ENCODE results near the gene ANGPT4.
"Not testable (repeated sequence)": the region's sequence is repeated elsewhere in the genome, so short reads cannot be mapped to it uniquely, and the experiment has no call there.

ANGPT4 gene

DNA sequence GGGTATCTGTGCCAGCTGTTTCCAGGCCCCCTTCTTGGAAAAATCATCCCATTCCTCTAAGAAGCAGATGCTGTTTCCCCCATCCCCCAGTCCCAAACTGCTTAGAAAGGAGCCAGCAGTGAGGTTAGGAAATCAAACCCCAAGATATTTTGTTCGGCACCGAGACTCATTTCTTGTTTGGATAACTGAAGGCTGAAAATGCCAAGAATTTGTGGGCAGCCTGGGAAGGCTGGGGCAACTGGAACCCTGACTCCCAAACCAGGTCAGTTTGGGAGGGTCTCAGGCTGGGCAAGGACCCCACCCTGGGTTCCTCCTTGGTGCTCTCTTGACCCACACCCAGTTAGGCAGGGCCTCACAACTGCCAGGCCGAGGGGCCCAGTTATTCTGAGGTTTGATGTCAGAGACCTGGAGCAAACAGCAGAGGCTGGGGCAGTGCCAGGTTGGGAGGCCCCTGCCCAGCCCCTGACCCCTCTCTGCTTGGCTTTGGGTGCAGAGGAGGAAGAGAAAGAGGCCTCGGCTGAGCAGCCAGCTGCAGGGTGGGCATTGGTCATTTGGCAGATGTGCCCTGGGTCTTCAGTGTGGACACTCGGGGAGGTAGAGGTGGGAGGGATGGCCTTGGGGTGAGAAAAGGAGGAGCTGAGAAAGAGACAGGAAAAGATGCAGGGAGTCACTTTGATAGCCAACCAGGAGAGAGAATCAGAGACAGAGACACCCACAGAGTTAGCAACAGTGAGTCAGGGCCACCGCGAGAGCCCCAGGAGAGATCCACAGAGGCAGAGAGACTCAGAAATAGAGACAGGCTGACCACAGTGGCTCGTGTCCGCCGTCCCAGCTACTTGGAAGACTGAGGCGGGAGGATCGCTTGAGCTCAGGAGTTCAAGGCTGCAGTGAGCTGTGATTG lies 5.0 kb downstream of the ANGPT4 start:
- no peak overlapping the region for H3K4me3 ChIP-seq (ENCODE audit: low read length)
- no peak for DNase-seq (ENCODE audit: low read depth, low spot score)

DNA sequence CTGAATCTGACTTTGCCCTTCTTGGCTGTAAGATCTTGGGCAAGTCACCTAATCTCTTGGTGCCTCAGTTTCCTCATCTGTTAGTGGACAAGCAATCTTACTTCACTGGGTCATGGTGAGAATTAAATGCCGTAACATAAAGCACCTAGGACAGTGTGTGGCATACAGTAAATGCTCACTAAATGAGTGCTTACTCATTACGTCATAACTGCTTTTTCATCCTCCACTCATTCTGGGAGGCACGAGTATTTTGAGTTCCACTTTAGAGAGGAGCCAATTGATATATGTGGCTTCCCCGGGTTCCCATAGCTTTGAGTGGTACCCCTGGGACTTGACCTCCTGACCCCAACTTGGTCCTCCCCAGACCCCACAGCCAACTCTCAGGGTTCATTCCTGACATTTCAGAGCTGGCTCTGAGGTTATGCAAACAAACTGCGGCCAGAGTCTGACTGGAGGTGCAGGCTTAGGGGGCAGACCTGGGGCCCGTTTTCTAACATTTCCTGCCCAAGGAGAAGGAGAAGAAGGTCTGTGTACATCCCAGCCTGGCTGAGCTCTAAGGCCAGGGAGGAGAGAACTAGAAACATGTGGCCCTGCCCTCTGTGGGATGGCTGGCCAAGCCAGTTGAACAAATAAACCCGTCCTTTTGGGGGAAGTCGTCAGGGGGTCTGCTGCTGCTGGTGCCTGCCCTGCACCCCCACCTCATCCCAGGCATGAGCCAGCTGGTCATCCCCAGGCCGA lies 5.8 kb downstream of the ANGPT4 start:
- DNase-seq (ENCODE audit: low read depth, low spot score) = no peak

DNA sequence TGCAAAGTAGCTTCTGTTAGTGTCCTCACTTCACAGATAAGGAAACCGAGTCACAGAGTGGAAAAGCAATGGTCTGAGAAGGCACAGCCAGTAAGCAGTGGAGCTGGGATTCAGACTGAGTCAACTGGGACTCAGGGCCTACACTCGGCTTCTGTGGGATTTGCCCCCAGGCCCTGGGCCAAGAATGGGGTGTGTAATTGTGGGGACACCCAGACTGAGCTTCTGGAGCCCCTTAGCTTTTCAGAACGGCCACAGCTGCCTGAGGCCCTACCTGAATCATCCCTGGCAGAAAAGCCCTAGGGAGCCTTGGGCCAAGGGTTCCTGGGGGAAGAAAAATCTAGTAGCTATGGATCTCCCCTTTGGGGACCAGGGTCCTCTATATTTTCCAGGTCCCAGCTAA lies 6.5 kb downstream of the ANGPT4 start:
- DNase-seq (ENCODE audit: low read depth, low spot score) = no peak
- no peak overlapping the region for H3K4me3 ChIP-seq (ENCODE audit: low read length)

More for the DNA sequence above, 5.8 kb downstream of the ANGPT4 start:
- no peak overlapping the region for H3K4me3 ChIP-seq (ENCODE audit: low read length)

DNA sequence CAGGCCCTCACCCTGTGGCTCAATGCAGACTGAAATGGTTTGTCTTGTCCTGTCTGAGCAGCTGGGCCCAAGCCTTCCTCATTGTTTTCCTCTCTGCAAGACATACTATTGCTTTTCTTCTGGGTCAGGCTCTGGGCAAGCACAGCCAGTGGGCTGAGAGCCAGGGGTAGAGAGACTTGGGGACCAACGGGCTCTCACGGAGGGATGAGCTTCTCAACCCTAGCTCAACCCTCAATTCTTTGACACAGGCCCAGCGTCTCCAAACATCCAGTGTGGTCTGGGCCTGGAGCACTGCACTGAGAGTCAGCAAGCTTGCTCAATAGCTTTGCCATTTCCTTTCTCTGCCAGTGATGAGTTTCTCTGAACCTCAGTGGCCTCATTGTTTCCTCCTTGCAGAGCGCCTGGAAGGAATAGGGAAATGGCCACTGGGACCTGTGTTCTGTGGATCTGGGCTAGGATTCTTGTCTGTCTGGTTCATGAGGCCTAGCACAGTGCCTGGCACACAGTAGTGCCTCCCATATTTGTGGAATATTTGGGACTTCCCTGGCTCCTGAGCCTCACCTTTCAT lies 9.3 kb downstream of the ANGPT4 start:
- no peak for DNase-seq (ENCODE audit: low read depth, low spot score)
- H3K4me3 ChIP-seq (ENCODE audit: low read length) = no peak overlapping the region

DNA sequence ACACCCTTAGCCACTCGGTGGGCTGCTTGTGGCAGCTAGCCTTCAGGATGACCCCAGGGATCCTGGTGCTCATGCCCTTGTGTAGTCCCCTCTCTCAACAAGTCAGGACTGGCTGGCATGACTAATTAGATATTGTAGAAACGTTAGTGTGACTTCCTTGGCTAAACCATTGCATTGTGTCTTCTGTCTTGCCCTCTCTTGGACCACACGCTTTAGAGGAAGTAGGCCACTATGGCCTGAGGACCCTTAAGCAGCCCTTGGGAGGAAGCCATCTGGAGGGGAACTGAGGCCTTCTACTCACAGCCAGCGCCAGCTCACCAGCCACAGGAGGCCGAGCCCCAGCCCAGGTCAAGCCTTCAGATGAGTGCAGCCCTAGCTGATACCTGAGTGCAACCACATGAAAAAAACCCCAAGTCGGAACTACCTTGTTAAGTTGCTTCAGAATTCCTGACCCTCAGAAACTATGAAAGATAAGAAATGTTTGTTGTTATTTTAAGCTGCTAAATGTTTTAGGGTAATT lies 10.1 kb downstream of the ANGPT4 start:
- no peak overlapping the region for H3K4me3 ChIP-seq (ENCODE audit: low read length)
- DNase-seq (ENCODE audit: low read depth, low spot score) = no peak

DNA sequence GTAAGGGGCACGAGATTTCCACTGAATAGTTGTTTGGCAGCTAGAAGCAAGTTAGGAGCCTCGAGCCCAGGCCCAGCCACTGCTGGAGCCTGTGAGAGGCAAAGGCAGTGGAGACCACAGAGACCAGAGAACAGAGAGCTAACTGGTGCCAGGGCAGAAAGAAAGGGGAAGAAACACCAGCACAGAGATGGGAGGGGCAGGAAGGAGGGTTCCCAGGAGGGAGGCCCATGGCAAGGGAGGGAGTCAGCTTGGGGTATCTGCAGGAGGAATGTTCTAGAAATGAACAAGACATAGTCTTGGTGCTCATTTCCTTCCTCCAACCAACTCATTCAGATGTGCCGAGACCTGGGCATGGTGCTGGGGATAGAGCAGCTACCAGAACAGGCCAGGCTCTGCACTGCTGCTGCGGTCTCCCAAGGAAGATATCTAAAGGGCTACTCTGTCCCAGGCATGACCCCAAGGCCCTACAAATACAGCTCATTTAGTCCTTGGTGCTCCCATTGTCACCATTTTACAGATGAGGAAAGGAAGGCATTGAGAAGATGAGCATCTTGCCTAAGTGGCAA lies 10.7 kb downstream of the ANGPT4 start:
- no peak overlapping the region for H3K4me3 ChIP-seq (ENCODE audit: low read length)
- no peak for DNase-seq (ENCODE audit: low read depth, low spot score)

DNA sequence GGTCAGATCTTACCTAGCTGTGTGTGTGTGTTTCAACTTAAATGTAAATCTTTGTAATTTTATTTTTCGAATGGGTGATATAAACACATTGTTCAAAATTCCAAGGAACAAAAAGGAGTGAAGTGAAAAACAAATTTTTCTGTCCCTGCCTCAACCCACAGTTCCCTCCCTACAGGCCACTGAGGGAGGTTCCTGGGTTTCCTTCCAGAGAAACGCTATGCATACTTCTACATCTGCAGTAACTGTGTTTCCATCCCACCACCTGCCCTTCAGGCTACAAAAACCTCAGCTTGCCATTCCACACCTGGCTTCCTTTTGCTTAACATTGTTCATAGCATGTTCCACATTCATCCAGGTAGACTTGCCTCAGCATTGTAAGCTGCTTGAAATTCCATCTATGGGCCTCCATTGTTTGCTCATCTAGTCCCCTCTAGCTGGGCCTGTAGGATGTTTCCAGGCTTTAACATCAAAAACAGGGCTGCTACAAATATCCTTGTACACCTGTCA lies 12.0 kb downstream of the ANGPT4 start:
- H3K4me3 ChIP-seq (ENCODE audit: low read length) = no peak overlapping the region
- no peak for DNase-seq (ENCODE audit: low read depth, low spot score)

DNA sequence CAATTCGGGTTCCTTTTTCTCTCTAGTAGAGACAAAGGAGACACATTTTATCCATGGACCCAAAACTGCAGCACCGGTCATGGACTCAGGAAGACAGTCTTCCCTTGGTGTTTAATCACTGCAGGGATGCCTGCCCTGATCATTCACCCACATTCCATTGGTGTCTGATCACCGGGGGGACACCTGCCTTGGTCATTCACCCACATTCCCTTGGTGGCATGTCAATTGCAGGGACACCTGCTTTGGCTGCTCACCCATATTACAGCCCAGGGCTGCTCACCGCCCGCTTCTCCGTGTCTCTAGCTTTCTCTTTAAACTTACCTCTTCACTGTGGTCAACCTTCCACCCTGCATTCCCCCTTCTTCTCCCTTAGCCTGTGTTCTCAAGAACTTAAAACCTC lies 18.7 kb downstream of the ANGPT4 start:
- H3K4me3 ChIP-seq (ENCODE audit: low read length); DNase-seq (ENCODE audit: low read depth, low spot score): not testable (repeated sequence)

DNA sequence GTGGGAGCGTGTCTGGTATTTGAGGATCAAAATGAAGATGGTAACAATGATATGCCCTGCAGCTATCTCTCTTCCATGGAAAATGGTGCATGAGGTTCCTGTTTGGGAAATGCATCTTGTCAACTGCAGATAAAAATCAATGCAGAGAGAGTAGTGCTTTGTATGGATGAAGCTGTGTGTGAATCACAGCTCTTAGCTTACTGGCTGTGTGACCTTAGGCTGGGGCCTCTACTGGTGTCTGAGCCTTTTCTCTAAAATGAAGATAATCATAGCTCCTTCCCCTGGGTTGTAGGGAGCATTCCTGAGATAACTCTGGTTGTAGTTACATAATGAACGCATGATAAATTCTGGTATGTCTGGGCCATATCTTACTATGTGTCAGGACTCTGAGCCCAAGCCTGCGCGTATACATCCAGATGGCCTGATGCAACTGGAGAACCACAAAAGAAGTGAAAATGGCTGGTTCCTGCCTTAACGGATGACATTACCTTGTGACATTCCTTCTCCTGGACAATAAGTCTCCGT lies 19.6 kb downstream of the ANGPT4 start:
- DNase-seq (ENCODE audit: low read depth, low spot score) = no peak
- no peak overlapping the region for H3K4me3 ChIP-seq (ENCODE audit: low read length)

DNA sequence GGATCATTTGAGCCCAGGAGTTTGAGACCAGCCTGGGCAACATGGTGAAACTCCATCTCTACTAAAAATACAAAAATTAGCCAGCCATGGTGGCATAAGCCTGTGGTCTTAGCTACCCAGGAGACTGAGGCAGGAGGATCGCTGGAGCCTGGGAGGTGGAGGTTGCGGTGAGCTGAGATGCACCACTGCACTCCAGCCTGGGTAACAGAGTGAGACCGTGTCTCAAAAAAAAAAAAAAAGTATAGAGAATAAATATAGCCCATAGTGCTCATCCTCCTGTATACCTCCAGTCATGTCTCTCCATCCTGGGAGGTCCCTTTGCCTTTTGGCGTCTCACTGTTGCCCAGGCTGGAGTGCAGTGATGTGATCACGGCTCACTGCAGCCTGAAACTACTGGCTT lies 23.8 kb downstream of the ANGPT4 start:
- H3K4me3 ChIP-seq (ENCODE audit: low read length); DNase-seq (ENCODE audit: low read depth, low spot score): not testable (repeated sequence)

DNA sequence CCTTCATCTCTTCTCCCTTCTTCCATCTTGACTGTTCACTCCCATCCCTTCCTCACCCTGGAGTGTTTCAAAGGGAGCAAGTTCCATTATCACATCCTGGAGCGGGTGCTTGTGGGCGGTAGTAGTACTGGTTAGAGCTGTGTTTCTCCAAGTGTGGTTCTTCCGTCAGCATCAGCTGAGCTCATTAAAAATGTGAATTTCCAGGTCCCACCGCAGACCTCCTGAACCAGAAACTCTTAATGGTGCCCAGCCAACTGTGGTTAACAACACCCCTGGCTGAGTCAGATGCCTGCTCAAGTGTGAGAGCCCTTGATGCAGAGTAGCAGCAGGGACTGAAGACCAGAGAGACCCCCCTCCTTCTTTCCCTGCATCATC lies 24.4 kb downstream of the ANGPT4 start:
- no peak for DNase-seq (ENCODE audit: low read depth, low spot score)
- no peak overlapping the region for H3K4me3 ChIP-seq (ENCODE audit: low read length)

DNA sequence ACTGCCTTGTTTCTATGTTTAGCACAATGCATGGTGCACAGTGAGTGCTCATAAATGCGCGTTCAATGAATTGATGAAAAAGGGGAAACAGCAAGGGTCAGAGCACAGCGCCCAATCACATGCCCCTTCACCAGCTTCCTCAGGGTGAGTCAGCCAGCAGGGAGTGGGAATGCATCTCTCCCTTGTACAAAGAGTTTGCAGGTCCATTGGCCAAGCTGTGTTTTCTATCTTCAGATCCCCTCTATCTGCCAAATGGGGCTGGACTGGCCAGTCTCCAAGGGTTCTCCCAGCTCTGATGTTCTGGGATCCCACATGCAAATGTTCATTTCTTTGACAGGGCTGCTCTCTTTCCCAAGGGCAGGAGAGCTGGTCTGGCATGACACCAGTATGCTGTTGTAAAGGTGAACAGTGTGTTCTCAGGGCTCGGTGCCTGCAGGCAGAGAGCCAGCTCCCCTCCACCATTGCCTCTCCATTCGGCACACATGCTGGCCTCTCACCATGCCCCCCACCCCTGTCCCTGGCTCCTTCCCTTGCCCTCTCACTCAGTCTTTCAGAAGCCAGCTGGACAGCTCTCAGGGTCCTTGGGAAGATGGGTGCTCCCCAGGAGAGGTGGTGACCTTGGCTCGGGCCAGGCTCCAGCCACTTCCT lies 25.0 kb downstream of the ANGPT4 start:
- H3K4me3 ChIP-seq (ENCODE audit: low read length) = no peak overlapping the region
- no peak for DNase-seq (ENCODE audit: low read depth, low spot score)

DNA sequence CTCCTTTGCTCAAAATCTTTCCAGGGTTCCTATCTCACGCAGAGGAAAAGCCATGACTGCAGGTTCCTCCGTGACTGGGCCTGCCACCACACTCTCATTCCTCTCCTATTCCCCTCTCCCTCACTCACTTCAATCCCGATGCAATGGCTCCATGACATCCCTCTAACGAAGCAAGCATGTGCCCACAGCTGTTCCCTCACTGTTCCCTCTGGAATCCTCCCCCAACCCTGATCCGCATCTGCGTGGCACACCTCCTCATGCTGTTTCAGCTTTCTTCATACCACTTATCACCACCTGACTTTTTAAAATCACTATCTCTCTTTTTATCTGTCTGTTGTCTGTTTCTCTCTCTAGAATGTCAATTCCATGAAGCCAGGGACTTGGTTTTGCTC lies 25.5 kb downstream of the ANGPT4 start:
- DNase-seq (ENCODE audit: low read depth, low spot score) = no peak
- H3K4me3 ChIP-seq (ENCODE audit: low read length) = no peak overlapping the region

DNA sequence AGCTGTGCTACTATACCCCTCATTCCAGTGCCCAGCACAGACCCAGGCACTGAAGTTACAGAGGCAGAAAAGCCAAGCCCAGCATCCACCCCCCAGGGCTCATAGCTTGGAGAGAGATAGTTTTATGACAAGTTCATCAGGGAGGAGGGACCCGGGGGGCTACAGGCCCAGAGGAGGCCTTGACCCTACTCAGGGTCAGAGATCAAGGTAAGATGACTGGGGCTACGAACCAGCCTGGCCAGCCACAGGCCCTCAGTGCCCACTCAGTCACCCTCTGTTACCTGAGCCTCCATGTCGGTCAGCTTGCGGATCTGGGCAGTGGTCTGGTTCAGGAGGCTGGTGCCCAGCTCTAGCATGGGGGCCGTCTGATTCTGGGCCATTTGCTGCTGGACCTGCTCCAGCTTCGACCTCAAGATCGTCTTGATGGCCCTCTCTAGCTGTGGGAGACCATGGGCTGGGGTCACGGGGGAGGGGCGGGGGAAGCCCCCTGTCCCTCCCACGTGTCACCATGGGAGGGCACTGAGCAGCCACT lies 26.1 kb downstream of the ANGPT4 start:
- no peak for DNase-seq (ENCODE audit: low read depth, low spot score)
- no peak overlapping the region for H3K4me3 ChIP-seq (ENCODE audit: low read length)

DNA sequence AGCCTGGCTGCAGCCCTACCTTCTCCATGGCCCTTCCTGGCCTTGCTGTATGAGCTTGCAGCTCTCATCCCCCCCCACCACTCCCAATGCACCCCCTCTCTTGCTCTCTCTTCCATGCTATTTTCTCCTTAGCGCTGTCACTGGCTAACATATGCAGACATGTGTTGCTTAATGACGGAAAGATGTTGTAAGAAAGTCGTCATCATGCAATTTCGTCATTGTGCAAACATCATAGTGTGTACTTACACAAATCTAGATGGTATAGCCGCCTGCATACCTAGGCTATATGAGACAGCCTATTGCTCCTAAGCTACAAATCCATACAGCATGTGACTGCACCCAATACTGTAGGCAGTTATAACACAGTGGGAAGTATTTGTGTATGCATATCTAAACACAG lies 27.0 kb downstream of the ANGPT4 start:
- DNase-seq (ENCODE audit: low read depth, low spot score) = no peak
- no peak overlapping the region for H3K4me3 ChIP-seq (ENCODE audit: low read length)

DNA sequence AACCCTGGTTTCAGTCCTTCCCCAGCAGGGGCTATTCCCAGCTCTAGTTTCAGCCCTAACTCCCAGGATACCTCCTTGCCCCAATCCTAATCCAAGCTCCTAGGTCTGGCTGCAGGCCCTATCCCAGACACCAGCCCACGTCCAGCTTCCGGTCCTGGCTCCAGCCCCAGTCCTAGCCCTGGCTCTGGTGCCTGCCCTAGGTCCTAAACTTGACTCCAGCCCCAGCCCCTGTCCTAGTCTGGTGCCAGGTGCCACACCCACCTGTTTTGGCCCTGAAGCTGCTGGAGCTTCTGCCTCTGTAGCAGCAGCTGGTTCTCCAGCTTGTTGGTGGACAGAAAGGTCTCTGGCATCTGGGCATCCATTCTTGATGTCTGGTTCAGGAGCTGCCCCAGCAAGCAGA lies 28.1 kb downstream of the ANGPT4 start:
- no peak overlapping the region for H3K4me3 ChIP-seq (ENCODE audit: low read length)
- no peak for DNase-seq (ENCODE audit: low read depth, low spot score)

DNA sequence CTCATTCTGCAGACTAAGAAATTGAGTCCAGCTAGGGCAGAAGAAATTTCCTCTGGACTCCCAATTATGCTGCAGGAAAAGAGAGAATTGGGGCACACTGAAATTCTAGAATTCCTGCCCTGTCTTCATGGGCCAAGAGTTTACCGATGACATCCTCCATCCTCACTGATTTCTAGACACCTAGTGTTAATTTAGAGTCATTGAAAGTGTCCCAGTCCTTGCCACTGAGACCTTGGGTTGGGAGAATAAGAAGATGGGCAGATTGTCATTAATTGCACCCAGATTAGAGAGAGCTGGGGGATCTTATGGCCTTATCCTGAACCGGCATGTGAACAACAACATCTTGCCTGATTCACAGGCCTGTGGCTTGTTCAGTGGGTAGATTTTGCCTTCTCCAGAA lies 29.0 kb downstream of the ANGPT4 start:
- DNase-seq (ENCODE audit: low read depth, low spot score) = no peak

More for the DNA sequence above, 29.0 kb downstream of the ANGPT4 start:
- no peak overlapping the region for H3K4me3 ChIP-seq (ENCODE audit: low read length)
